B cell (primary cell): Measurements from ENCODE around the gene CROCC. TPM values are rescaled to one million over a fixed set of nuclear protein-coding genes. Genes with fewer than 3 reads are reported as not detected.

Source experiments
- ATAC-seq: fragments of 200-7000 bp; cut with Tn5 transposase; one replicate; pipeline ENCODE4 v1.10.0; 2021; ENCODE audit warnings: low read depth, mild to moderate bottlenecking, moderate number of reproducible peaks, moderate library complexity
- CTCF ChIA-PET: fragments of 350-600 bp; sonication (Branson Sonifier 250); formaldehyde crosslinking; loops from one replicate; lab custom pipeline; 2021; ENCODE audit warnings: antibody characterized with exemption, inconsistent platforms; lab: Charles Lee
- POLR2A ChIA-PET: fragments of 350-600 bp; sonication (Branson Sonifier 250); formaldehyde crosslinking; loops from one replicate; lab custom pipeline; 2021; ENCODE audit warnings: antibody characterized with exemption; lab: Charles Lee
- DNase-seq: peaks from one replicate; pipeline ENCODE4 v3.0.0; 2013
- H2AFZ ChIP-seq: 2 replicates; pipeline ENCODE4 v1.6.1; 2012; ENCODE audit warnings: mild to moderate bottlenecking, low read depth, low read length; ENCODE audit not compliant: insufficient read depth, poor library complexity, severe bottlenecking
- H3K27ac ChIP-seq, 2 donors: 1 replicate in 1 of 2; 2 replicates in 1 of 2; pipeline ENCODE4 v1.5.1; 2012 to 2013; ENCODE audit warnings: low read length in 2 of 2, mild to moderate bottlenecking in 2 of 2, moderate library complexity in 1 of 2
- H3K27me3 ChIP-seq, 4 experiments: fragments of 200-600 bp in 1 of 4; sonication (generic) in 1 of 4; replicated peaks in 1 of 4; 1 replicate in 2 of 4; 2 replicates in 2 of 4; pipeline versions ENCODE4 v1.6.1 to v1.7.0; 2013 to 2016; ENCODE audit warnings: low read length in 3 of 4, mild to moderate bottlenecking in 2 of 4, mixed read lengths in 1 of 4, moderate library complexity in 1 of 4; ENCODE audit not compliant: insufficient read depth in 4 of 4, control insufficient read depth in 3 of 4; ENCODE audit errors: control extremely low read depth in 1 of 4
- H3K36me3 ChIP-seq, 2 experiments: replicated peaks in 1 of 2; 1 replicate in 1 of 2; 2 replicates in 1 of 2; pipeline versions ENCODE4 v1.6.1 to v1.7.1; 2013; ENCODE audit warnings: low read length in 1 of 2; ENCODE audit not compliant: insufficient read depth in 2 of 2, control insufficient read depth in 1 of 2; ENCODE audit errors: control extremely low read depth in 1 of 2, extremely low read depth in 1 of 2
- H3K4me1 ChIP-seq, 2 donors: fragments of 200-600 bp in 1 of 2; sonication (generic) in 1 of 2; 1 replicate in 1 of 2; 2 replicates in 1 of 2; pipeline versions ENCODE4 v1.5.1 to v1.6.1; 2013 to 2017; ENCODE audit warnings: low read length in 2 of 2; ENCODE audit not compliant: control insufficient read depth in 2 of 2, insufficient read depth in 2 of 2
- H3K4me2 ChIP-seq: replicated peaks from 2 replicates; pipeline ENCODE3; 2012; ENCODE audit warnings: mild to moderate bottlenecking, low read depth, low read length; ENCODE audit not compliant: poor library complexity, severe bottlenecking
- H3K4me3 ChIP-seq, 5 experiments: fragments of 200-600 bp in 1 of 5; sonication (generic) in 1 of 5; 1 replicate in 3 of 5; 2 replicates in 2 of 5; pipeline versions ENCODE4 v1.5.1 to v1.7.0; 2011 to 2016; ENCODE audit warnings: low read length in 4 of 5, mild to moderate bottlenecking in 4 of 5, low read depth in 2 of 5, control low read depth in 1 of 5, moderate library complexity in 1 of 5; ENCODE audit not compliant: insufficient read depth in 1 of 5; ENCODE audit errors: control extremely low read depth in 1 of 5, extremely low read depth in 1 of 5
- H3K79me2 ChIP-seq: fragments of 200-600 bp; sonication (generic); one replicate; pipeline ENCODE4 v1.6.0; 2016; ENCODE audit warnings: low read length; ENCODE audit not compliant: control insufficient read depth, insufficient read depth
- H3K9ac ChIP-seq: fragments of 200-600 bp; sonication (generic); 2 replicates; pipeline ENCODE4 v1.6.1; 2017; ENCODE audit warnings: mild to moderate bottlenecking, low read length, moderate library complexity
- H3K9me3 ChIP-seq, 3 donors: one replicate each; pipeline versions ENCODE4 v1.6.1 to v1.7.1; 2013; ENCODE audit warnings: low read length in 2 of 3; ENCODE audit not compliant: control insufficient read depth in 2 of 3, insufficient read depth in 1 of 3; ENCODE audit errors: control extremely low read depth in 1 of 3
- H4K20me1 ChIP-seq: 2 replicates; pipeline ENCODE4 v1.6.0; 2012; ENCODE audit warnings: mild to moderate bottlenecking, low read length; ENCODE audit not compliant: insufficient read depth, control insufficient read depth, poor library complexity, severe bottlenecking
- H3K27ac Mint-ChIP-seq: one replicate; pipeline ENCODE4 v1.8.0; 2021; ENCODE audit warnings: mixed read lengths
- H3K27me3 Mint-ChIP-seq: one replicate; pipeline ENCODE4 v1.8.0; 2021; ENCODE audit warnings: mixed read lengths
- H3K4me1 Mint-ChIP-seq: one replicate; pipeline ENCODE4 v1.8.0; 2021; ENCODE audit warnings: mixed read lengths
- H3K4me3 Mint-ChIP-seq: one replicate; pipeline ENCODE4 v1.8.0; 2021; ENCODE audit warnings: mixed read lengths
- H3K9me3 Mint-ChIP-seq: one replicate; pipeline ENCODE4 v1.8.0; 2022; ENCODE audit warnings: mixed read lengths; ENCODE audit not compliant: insufficient read depth
- EZH2 ChIP-seq: IDR thresholded peaks from 2 replicates; pipeline ENCODE4 v1.6.1; 2012; ENCODE audit warnings: borderline replicate concordance, low read depth, mild to moderate bottlenecking, moderate library complexity, low read length; ENCODE audit not compliant: insufficient read depth, poor library complexity, severe bottlenecking
- WGBS: methylation state at CpG from one replicate; pipeline ENCODE4 v1.1.5; 2013; ENCODE audit warnings: missing lambda C conversion rate; ENCODE audit not compliant: insufficient coverage; 5-methylcytosine and 5-hydroxymethylcytosine counted together
- intact Hi-C: fragments of 100-400 bp; cut with micrococcal nuclease; formaldehyde crosslinking; loops from one replicate; pipeline ENCODE4 v1.10.0; 2022
- polyA plus RNA-seq: library from polyadenylated mRNA; depleted of rRNA; stranded (reverse); fragments of >200 nt; gene quantifications from 2 replicates; pipeline ENCODE4 v1.2.3, GENCODE V29; 2012
- total RNA-seq, 2 donors: library from RNA; stranded (reverse); fragments of 120-200 nt in 1 of 2; gene quantifications; 1 replicate in 1 of 2; 2 replicates in 1 of 2; pipeline versions ENCODE4 v1.2.3 to v1.2.4, GENCODE V29; 2013 to 2022
- TF ChIP-seq, protein P1 (sequence below): fragments of 200-600 bp; IDR thresholded peaks from one replicate; pipeline ENCODE4 v1.8.0; 2022; ENCODE audit warnings: antibody characterized with exemption, mild to moderate bottlenecking

CROCC gene
- total and polyA plus RNA-seq, 2 donors (not counting 1 experiment from before 2014, with no cell fraction given) = 66.2 to 120 TPM

DNA sequence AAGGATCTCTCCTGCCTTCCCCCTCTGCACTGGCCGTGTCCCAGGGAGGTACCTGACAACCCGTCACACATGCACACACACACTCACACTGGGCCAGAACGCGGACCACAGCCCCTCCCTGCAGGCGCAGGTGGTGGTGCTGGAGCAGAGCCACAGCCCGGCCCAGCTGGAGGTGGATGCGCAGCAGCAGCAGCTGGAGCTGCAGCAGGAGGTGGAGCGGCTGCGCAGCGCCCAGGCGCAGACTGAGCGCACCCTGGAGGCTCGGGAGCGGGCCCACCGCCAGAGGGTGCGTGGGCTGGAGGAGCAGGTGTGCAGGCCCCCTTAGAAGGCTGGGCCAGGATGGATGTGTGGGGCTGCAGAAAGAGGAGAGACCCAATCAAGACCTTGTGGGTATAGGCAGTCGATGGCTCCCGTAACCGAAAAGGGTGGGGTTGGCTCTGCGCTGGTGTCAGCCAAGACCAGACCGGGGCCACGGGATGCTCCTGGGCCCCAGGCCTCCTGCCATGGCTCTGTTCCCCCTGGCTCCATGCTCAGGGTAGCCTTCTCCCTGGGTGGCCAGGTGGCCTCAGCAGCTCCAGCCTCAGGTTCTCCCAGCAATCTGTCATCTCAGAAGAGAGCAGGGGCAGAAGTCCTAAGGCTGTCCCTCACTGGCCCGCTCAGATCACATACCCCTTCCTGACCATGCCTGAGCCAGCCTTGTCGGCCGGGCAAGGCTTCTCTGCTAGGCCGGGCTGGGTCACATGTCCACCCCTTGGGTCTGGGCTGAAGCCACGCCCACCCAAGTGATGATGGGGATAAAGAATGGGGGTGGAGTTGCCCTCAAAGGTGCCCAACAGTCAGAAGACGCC is 49.8 kb downstream of the CROCC start:
- no peak overlapping the region for H2AFZ ChIP-seq
- WGBS = 95% methylated on average over 28 of the region's 28 CpGs
- ATAC-seq (no peak), DNase-seq (no peak)
- TF ChIP-seq, protein P1, sequence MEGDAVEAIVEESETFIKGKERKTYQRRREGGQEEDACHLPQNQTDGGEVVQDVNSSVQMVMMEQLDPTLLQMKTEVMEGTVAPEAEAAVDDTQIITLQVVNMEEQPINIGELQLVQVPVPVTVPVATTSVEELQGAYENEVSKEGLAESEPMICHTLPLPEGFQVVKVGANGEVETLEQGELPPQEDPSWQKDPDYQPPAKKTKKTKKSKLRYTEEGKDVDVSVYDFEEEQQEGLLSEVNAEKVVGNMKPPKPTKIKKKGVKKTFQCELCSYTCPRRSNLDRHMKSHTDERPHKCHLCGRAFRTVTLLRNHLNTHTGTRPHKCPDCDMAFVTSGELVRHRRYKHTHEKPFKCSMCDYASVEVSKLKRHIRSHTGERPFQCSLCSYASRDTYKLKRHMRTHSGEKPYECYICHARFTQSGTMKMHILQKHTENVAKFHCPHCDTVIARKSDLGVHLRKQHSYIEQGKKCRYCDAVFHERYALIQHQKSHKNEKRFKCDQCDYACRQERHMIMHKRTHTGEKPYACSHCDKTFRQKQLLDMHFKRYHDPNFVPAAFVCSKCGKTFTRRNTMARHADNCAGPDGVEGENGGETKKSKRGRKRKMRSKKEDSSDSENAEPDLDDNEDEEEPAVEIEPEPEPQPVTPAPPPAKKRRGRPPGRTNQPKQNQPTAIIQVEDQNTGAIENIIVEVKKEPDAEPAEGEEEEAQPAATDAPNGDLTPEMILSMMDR = no peak
- no peak for TF ChIP-seq EZH2
- H3K27ac ChIP-seq = no peak overlapping the region
- Mint-ChIP-seq H3K27me3 (no peaks in the 10 kb centered on the region), H3K27ac (no peak overlapping the region), H3K4me1 (no peaks in the 10 kb centered on the region), H3K9me3 (no peaks in the 10 kb centered on the region), H3K4me3 (no peak overlapping the region)
- no peaks in the 10 kb centered on the region for H4K20me1 ChIP-seq
- no peak overlapping the region for H3K9ac ChIP-seq
- intact Hi-C loops = no loop called here
- H3K9me3 ChIP-seq = no peaks in the 10 kb centered on the region
- H3K79me2 ChIP-seq = no peaks in the 10 kb centered on the region
- ChIA-PET CTCF (no interaction called here), POLR2A (no interaction called here)
- H3K4me3 ChIP-seq = no peak overlapping the region
- no peaks in the 10 kb centered on the region for H3K27me3 ChIP-seq
- no peaks in the 10 kb centered on the region for H3K4me1 ChIP-seq
- H3K36me3 ChIP-seq = no peaks in the 10 kb centered on the region
- no peak overlapping the region for H3K4me2 ChIP-seq

- no peak overlapping the region for H3K27ac ChIP-seq
- no peak overlapping the region for H3K27ac Mint-ChIP-seq
- no peak overlapping the region for H3K9ac ChIP-seq
- no peak overlapping the region for H3K4me3 ChIP-seq
- DNase-seq (no peak), ATAC-seq (no peak)
- H3K4me2 ChIP-seq = no peak overlapping the region
- H3K4me1 ChIP-seq = no peaks in the 10 kb centered on the region
- 89% methylated on average over 3 of the region's 11 CpGs for WGBS
- no peaks in the 10 kb centered on the region for H3K9me3 Mint-ChIP-seq
- POLR2A ChIA-PET = no interaction called here
- H4K20me1 ChIP-seq = no peaks in the 10 kb centered on the region
- H3K27me3 Mint-ChIP-seq = no peaks in the 10 kb centered on the region
- no peaks in the 10 kb centered on the region for H3K9me3 ChIP-seq
- H2AFZ ChIP-seq = no peak overlapping the region
- no peaks in the 10 kb centered on the region for H3K36me3 ChIP-seq
- TF ChIP-seq, protein P1 = no peak
- no peak for TF ChIP-seq EZH2
- H3K4me1 Mint-ChIP-seq = no peaks in the 10 kb centered on the region
- no peak overlapping the region for H3K4me3 Mint-ChIP-seq
- CTCF ChIA-PET = no interaction called here
- H3K27me3 ChIP-seq = no peaks in the 10 kb centered on the region
- H3K79me2 ChIP-seq = no peaks in the 10 kb centered on the region
- intact Hi-C loops = no loop called here
These were observed 50.6 kb downstream of the CROCC start for GRCh38 chr1:16972189-16972895.
